Islet of Langerhans (tissue), 1 donor: ENCODE measurements around the gene PAX8.
"Not testable (repeated sequence)": the region's sequence is repeated elsewhere in the genome, so short reads cannot be mapped to it uniquely, and the experiment has no call there.

Experiments
- FAIRE-seq: peaks from one replicate; lab custom pipeline; 2011; peaks lifted over from hg19 to GRCh38; lab: Jason Lieb, UNC

The PAX8 gene

DNA sequence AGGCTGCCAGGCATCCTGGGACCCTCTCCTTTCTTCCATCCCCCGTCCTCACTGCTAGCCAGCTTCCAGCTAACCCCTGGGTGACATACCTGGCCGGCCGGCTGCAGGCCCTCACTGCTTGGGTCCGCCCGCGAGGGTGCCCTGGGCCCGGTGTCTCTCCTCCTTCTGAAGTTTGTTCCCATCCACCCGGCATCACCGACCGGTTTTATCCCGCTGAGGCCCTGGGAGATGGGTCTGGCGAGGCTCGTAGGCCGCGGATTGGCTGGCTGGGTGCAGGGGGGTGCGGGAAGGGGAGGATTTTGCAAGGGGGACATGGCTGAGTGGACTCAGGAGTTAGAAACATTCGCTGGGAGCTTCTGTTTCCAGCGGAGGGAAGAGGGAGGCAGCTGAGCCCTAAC lies at the start of gene PAX8:
Gene PAX8 (minus strand): TSS at position 180 of the 398 bp plus-strand sequence. CDS start 527 bp downstream, outside the sequence.
- FAIRE-seq: no peak

GRCh38 chr2:113328043-113328442 lies 49.3 kb upstream of the PAX8 start:
- no peak for FAIRE-seq

GRCh38 chr2:113325161-113325731 lies 46.5 kb upstream of the PAX8 start:
- FAIRE-seq: not testable (repeated sequence)

DNA sequence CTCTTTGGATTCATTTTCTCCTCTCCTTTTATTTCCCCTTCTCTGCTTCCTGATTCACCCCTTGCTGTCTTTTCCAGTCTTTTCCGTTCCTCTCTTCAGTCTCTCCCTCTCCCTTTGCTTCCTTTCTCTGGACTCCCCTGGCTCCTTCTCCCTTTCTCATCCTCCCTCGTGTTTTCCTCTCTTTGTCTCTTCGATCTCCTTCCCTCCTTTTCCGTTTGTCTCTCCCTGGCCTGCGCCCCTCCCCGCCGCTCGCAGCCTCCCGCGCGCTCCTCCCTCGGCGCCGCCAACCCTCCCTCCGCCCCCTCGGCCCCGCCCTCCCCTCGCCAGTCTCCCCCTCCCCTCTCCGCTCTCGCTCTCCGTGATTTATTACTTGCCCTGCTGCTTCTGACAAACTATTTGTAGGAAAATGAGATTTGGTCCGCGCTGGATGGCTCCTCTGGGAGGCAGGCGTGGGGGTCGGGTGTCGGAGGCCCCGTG lies 46.0 kb upstream of the PAX8 start:
- FAIRE-seq: no peak

GRCh38 chr2:113323129-113323528 lies 44.4 kb upstream of the PAX8 start:
- FAIRE-seq: not testable (repeated sequence)

- FAIRE-seq: not testable (repeated sequence)
Observed at GRCh38 chr2:113320106-113320505, 41.4 kb upstream of the PAX8 start.

DNA sequence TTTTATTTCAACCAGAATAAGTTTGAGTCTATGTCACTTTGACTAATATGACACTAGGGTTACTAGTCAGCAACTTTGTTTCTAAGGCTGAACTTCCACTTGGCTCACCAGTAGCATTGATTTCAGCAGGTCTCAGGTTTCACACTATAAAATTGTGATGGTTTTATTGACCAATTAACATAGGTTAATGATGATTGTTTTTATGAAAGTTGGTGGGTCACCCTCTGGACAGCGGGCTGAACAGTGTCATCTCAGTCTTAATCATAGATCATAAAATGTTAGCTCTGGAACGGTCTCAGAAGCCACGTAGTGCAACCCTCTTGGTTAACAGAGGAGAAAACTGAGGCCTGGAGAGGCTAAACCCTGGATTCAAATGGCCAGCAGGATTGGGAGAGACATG lies 40.2 kb upstream of the PAX8 start:
- FAIRE-seq: not testable (repeated sequence)

DNA sequence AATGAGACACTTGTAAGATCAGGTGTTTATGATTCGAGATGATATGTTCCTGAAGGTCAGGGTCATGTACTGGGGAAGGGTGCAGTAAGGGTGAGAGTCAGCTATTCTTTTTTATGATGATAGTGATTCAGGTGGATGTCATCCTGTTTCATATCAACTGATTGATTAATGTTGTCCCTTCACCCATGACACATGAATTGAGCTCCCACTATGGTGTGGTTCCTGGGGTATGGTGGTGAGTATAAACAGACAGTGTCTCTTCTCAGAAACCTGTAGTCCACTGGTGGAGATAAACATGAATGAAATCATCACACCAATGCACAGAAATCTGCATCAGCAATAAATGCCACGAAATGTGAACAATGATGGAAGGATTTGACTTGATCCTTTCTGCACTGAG lies 37.4 kb upstream of the PAX8 start:
- no peak for FAIRE-seq

DNA sequence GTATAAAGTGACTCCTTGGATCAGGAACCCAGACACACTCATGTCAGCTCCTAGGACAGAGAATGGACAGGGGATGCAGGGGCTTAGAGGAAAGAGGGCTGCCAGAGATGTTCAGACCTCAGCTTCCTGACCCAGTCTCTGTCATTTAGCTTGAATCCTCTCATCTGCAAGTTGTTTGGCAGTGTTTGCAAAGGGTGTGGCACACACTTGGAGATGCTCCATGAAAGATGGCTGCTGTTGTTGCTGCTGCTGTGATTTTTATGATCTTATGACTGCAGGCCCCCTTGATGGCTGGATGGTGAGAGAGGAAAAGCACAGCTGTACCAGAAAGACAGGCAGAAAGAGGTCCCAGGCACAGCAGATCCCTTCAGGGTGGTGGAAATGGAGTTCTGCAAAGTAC lies 35.9 kb upstream of the PAX8 start:
- not testable (repeated sequence) for FAIRE-seq

DNA sequence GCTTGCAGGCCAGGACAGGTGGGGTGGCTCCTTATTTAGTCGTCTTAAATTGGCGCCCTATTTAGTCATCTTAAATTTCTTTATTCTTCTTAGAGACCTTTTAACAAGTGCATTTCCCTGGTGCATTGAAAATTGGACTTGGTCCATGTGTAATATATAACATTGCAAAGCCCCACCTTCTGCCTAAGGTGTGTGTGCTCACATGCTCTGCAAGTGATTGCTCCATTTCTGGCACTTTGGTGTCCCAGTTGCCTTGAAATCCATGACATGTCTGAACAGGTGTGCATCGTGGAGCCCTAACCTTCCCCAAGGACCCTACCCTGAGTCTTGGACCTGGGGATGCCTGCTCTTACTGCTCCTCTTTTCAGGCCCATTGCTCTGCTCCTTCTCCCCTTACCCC lies 35.5 kb upstream of the PAX8 start:
- not testable (repeated sequence) for FAIRE-seq

GRCh38 chr2:113311781-113312180 lies 33.1 kb upstream of the PAX8 start:
- not testable (repeated sequence) for FAIRE-seq

DNA sequence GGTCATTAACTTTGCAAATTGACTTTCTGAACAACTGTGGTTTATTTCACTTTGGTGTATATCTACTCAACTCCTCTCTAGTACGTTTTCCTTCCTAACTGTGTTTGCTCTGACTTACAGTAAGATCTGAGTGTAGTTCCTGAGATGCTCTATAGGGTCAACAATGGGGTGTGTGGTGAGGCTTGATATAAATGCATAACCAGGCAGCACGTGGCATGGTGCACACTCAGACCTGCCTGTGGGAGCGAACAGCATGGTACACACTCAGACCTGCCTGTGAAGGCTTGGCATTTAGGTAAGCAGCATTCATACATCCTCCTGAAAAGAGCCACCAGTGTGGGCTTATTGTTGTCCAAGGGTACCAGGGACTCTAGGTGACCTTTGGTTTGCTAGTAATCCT lies 32.5 kb upstream of the PAX8 start:
- FAIRE-seq: not testable (repeated sequence)

DNA sequence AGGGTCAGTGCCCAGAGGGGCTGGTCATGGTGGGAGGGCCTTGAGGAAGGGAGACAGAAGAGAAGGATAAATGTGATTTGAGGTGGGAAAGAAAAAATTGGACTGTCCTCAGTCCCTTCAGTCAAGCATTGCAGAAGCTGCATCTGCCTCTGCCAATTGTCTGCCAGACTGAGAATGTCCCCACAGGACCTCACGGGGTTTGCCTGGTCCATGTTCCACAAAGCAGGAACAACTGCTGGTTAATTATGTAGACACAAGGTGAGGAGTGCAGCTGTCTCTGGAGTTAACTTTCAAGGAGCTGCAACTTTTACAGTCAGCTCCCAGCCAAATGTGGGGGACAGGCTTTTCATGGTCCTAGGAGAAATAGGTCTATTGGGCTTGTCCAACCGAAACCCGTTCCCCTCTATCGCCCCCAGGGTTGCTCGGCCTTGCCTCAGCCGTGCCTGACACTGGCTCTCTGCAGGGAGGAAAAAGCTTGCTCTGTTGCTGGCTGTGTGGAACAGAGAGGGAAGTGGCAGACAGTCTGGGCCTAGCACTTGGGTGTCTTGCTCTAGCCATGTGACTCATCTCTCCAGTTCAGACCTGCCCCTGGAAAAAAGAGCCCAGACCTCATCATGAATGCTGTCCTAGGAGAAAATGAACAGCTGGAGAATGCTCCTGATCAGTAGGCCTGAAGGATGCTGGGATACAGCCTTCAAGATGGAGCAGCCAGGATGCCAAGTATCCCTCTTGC lies 31.1 kb upstream of the PAX8 start:
- FAIRE-seq: no peak

- not testable (repeated sequence) for FAIRE-seq
Observed at GRCh38 chr2:113308784-113309183, 30.1 kb upstream of the PAX8 start.

- not testable (repeated sequence) for FAIRE-seq
Observed at GRCh38 chr2:113306207-113306606, 27.5 kb upstream of the PAX8 start.

GRCh38 chr2:113305749-113306148 lies 27.0 kb upstream of the PAX8 start:
- FAIRE-seq: not testable (repeated sequence)

DNA sequence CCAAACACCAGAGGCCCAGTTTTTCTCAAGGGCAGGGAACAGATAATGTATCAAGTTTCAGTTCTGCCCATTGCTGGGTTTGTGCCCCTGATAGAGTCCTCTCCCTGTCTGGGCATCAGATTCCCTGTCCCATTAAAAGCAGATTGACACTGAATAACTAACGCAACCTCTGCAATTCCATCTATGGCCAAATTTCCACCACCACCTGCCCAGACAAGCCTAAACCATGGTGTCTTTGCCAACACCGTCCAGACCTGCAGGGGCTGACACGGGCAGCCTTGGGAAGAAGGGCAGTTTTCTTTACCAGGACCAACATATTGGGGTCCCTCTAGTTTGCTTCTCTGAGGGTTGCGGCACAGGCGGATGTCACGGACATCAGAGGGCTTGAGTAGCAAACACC lies 26.4 kb upstream of the PAX8 start:
- FAIRE-seq: no peak

DNA sequence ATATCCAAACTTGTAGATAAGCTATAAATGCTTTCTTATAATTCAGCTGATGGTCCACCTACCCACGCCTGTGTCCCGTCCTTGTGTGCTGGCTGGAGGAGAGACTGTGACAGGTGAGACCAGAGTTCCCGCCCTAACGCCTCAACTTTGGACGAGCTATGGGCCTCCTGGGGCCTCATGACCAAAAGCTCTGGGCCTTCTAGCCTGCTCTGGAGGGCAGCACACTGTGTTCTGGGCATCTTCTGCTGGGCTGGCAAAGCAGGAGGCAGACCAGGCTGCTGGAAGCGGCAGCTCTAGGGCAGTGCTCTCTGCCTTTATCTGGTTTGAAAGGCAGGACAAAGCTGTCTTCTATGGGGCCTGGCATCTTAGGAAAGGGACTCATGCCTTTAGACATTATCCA lies 26.0 kb upstream of the PAX8 start:
- no peak for FAIRE-seq

GRCh38 chr2:113302216-113302980 lies 23.7 kb upstream of the PAX8 start:
- not testable (repeated sequence) for FAIRE-seq

- FAIRE-seq: no peak
Observed at GRCh38 chr2:113300281-113300680, 21.6 kb upstream of the PAX8 start.

DNA sequence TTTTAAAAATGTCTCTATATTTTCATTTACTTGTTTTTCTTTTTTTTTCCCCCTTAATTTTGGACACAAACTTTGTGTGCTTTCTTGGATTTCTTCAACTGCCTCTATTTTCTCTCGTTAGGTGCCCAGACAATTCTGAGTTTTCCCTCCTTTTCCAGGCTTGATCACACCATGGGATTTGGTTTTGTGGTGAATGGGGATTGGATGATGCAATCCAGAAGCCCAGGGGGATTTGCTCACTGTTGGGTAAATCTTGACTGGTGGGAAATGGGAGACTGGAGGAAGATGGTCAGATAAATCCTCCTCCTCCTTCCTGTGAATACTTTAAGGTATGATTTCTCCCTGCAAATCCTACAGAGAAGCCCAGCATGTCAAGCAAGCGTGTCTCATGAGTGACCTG lies 19.5 kb upstream of the PAX8 start:
- no peak for FAIRE-seq

DNA sequence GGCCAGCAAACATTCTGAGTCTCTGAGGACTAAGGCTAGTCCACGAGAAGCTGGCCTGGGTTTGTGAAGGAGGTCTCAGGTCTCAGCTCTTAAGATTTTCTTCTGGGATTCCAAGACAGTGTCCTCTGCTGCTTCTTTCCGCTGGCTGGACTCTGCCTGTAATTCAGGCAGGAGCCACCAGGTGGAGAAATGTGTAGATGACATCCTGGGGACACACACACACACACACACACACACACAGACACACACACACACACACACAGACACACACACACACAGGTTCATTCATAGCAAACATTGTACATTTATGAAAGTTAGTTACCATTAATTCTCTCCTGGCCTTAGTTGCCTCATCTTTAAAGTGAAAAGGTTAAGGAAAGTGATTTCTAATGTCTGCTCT lies 18.9 kb upstream of the PAX8 start:
- FAIRE-seq: not testable (repeated sequence)

DNA sequence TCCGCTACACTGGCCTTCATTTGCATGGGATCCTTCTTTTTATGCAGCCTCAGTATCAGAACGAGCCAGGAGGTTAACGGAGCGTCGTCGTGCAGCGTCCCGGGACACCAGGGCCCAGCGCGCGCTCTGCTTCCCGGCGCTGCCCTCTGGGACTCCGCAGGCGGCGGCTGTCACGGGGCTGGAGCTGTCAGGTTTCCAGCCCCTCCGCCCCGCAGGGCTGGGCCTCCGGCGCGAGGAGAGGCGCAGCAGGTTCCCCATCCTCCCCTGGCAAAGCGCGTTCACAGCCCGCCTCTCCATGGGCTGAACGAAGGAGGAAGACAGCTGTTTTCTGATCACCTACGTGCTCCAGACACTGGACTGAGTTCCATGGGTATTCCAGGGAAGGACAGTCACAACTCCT lies 12.5 kb upstream of the PAX8 start:
- FAIRE-seq: no peak
